GM10847 (cell line): ENCODE measurements around the gene USP6NL.

Source experiments
- POLR2A ChIP-seq: IDR thresholded peaks from 2 replicates; pipeline ENCODE4 v1.6.1; 2011; ENCODE audit not compliant: insufficient read length; ENCODE audit errors: extremely low read depth

USP6NL gene

GRCh38 chr10:11522821-11523245 is 88.6 kb downstream of the USP6NL start:
- no peak for TF ChIP-seq POLR2A

- TF ChIP-seq POLR2A, result no peak
Observed at GRCh38 chr10:11521860-11522259, 89.6 kb downstream of the USP6NL start.

GRCh38 chr10:11520892-11521291 is 90.6 kb downstream of the USP6NL start:
- TF ChIP-seq POLR2A, result no peak

GRCh38 chr10:11517150-11517549 is 94.3 kb downstream of the USP6NL start:
- no peak for TF ChIP-seq POLR2A

- TF ChIP-seq POLR2A, result no peak
Observed at GRCh38 chr10:11516431-11516746, 95.1 kb downstream of the USP6NL start.

GRCh38 chr10:11515596-11516430 is 95.6 kb downstream of the USP6NL start:
- no peak for TF ChIP-seq POLR2A

GRCh38 chr10:11513727-11514126 is 97.7 kb downstream of the USP6NL start:
- no peak for TF ChIP-seq POLR2A

GRCh38 chr10:11512596-11512995 is 98.9 kb downstream of the USP6NL start:
- no peak for TF ChIP-seq POLR2A

- TF ChIP-seq POLR2A, result no peak
Observed at GRCh38 chr10:11511321-11511720, 100.1 kb downstream of the USP6NL start.

- no peak for TF ChIP-seq POLR2A
Observed at GRCh38 chr10:11510736-11511135, 100.7 kb downstream of the USP6NL start.

GRCh38 chr10:11510281-11510680 is 101.2 kb downstream of the USP6NL start:
- TF ChIP-seq POLR2A, result no peak

- no peak for TF ChIP-seq POLR2A
Observed at GRCh38 chr10:11509036-11509435, 102.4 kb downstream of the USP6NL start.

- no peak for TF ChIP-seq POLR2A
Observed at GRCh38 chr10:11506247-11506789, 105.1 kb downstream of the USP6NL start.

- TF ChIP-seq POLR2A, result no peak
Observed at GRCh38 chr10:11505639-11506038, 105.8 kb downstream of the USP6NL start.

GRCh38 chr10:11504566-11505285 is 106.7 kb downstream of the USP6NL start:
- no peak for TF ChIP-seq POLR2A

GRCh38 chr10:11501600-11501999 is 109.8 kb downstream of the USP6NL start:
- no peak for TF ChIP-seq POLR2A
